NCI-H1694 treated with DMSO at 0.1 percent for 48 hours (cell line): ENCODE measurements around the gene HADH.
"Not testable (repeated sequence)": the region's sequence is repeated elsewhere in the genome, so short reads cannot be mapped to it uniquely, and the experiment has no call there.

ENCODE experiments used
- DNase-seq: peaks from one replicate; lab custom pipeline; 2025; lab: John Stamatoyannopoulos, UW

The HADH gene

DNA sequence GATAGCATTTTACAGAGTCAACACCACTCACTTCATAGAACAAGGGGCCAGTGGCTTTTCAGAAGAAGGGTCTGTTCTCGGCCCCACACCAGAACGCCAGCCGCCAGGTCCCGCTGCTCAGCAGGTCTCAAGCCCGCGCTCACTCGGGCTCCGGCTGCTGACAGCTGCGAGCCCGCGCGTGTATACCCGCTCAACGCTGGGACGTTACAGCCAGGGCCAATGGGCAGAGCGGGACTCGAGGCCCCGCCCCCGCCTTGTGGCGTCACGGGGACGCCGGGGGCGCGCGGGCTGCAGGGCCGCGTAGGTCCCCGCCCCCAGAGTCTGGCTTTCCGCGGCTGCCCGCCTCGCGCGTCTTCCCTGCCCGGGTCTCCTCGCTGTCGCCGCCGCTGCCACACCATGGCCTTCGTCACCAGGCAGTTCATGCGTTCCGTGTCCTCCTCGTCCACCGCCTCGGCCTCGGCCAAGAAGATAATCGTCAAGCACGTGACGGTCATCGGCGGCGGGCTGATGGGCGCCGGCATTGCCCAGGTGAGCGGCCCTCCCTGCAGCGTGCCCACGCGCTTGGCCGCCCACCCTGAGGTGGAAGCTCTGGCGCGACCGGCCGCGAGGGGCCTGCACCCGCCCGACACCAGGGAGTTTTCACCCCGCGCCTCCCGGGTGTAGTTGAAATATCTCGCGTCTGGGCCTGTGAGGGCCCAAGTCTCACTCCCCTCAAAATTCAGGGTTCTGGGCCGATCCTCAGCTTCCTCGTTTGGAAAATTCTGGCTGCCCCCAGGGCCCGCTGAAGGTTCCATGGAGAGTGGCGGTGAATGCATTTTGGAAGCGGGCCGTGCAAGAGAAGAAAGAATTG lies at the start of gene HADH:
Gene HADH (plus strand): TSS at position 353 of the 850 bp plus-strand sequence. CDS start 44 bp downstream, at position 397.
- peak; percentile 75 for DNase-seq

DNA sequence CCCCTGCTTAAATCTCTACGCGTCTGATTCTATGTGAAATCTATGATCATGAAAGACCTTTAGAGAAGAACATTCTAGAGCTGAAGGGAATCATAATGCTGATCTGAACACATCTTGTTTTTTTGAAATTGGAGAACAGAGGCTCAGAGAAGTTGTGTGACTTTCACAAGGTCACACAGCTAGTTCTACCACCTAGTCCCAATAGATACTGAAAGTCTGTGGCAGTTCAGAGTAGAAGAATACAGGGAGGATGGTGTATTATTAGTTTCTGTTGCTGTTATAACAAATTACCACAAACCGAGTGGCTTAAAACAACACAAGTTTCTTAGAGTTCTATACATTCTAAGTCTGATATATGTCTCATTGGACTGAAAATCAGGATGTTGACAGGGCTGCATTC lies 43.9 kb upstream of the HADH start:
- no peak for DNase-seq

DNA sequence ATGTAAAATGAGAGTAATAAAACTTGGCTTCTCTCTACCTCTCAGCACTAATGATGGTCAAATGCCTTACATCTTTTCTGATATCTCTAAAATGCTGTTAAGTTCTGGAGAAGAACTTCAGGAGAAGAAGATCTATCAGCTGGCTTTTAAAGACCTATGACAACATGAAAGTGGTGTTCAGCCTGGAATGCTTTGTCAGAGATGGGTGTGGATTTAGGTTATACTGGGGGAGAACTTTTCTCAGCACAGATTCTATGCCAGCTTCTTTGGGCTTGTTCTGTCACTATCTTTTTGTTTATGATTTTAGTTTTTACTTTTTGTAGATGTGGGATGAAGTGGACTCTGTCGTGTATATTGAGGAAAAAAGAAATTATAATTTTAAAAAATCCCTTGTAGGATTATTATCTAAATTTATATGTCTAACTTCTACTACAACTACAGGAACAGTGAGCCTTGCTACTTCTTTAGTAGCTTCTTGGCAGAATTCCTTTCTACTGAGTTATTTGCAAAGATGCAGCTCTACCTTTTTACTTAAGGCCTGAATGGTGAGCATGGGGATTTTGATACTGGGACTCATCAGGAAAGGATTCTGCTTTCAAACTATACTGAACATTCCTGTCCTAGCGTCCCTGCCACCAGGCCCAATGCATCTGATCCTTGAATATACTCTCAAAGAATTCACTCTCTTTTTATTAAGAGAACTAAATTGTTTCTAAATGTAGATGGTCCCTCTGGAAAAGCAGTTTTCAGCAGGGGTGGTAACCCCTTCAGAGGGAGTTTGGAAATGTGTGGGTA lies 38.7 kb upstream of the HADH start:
- DNase-seq = no peak

DNA sequence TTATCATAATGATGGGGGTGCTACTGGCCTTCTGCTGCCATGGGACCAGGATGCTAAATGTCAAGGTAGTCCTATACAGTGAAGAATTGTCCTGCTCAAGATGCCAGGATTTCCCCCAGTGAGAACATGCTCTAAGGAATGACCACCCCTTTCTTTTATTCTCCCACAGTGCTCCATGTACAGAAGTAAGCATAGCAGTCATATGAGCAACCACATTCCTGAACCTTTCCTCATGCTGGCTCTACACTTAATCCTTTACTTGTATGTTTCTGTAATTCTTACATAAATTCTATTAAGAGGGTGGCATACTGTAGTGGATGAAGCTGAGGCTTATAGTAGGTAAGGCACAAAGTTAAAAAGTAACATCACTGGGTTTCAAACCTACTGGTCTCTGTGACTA lies 38.1 kb upstream of the HADH start:
- no peak for DNase-seq

DNA sequence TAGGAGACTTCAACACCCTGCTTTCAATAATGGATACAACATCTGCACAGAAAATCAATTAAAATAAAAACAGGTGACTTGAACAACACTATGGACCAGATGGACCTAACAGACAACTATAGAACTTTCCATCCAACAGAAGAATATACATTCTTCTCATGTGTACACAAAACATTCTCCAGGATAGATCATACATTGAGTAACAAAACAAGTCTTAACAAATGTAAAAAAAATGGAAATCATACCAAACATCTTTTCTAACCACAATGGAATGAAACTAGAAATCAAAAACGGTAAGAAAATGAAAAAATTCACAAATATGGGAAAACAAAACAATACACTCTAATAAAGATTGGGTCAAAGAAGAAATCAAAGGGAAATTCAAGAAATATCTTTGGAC lies 33.7 kb upstream of the HADH start:
- no peak for DNase-seq

DNA sequence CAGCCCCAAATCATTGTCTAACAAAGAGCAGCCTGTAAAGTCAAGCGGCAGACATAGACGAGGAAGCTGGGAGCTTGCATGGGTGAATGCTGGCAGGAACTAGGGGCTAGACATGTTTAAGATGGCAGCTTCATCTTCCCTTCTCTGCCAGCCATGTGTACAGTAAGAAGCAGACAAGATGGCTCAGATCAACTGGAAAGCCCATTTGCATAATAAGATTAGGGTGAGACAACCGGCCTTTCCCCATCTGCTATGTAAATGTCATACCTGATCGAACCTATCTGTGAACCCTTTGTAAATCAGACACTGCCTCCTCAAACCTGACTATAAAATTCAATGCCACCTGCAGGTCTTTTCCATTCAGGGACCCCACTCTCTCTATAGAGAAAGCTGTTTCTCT lies 22.8 kb upstream of the HADH start:
- DNase-seq = no peak

DNA sequence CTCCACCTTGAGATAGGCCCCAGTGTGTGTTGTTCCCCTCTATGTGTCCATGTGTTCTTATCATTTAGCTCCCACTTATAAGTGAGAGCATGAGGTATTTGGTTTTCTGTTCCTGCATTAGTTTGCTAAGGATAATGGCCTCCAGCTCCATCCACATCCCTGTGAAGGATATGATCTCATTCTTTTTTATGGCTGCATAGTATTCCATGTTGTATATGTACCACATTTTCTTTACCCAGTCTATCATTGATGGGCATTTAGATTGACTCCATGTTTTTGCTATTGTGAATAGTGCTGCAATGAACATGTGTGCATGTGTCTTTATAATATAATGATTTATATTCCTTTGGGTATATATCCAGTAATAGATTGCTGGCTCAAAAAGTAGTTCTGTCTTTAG lies 22.2 kb upstream of the HADH start:
- DNase-seq = not testable (repeated sequence)

DNA sequence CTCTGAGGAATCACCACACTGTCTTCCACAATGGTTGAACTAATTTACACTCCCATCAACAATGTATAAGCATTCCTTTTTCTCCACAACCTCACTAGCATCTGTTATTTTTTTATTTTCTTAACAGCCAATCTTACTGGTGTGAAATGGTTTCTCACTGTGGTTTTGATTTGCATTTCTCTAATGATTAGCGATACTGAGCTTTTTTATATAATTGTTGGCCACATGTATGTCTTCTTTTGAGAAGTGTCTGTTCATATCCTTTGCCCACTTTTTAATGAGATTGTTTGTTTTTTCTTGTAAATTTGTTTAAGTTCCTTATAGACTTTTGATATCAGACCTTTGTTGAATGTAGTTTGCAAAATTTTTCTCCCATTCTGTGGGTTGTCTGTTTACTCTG lies 21.8 kb upstream of the HADH start:
- DNase-seq = not testable (repeated sequence)

DNA sequence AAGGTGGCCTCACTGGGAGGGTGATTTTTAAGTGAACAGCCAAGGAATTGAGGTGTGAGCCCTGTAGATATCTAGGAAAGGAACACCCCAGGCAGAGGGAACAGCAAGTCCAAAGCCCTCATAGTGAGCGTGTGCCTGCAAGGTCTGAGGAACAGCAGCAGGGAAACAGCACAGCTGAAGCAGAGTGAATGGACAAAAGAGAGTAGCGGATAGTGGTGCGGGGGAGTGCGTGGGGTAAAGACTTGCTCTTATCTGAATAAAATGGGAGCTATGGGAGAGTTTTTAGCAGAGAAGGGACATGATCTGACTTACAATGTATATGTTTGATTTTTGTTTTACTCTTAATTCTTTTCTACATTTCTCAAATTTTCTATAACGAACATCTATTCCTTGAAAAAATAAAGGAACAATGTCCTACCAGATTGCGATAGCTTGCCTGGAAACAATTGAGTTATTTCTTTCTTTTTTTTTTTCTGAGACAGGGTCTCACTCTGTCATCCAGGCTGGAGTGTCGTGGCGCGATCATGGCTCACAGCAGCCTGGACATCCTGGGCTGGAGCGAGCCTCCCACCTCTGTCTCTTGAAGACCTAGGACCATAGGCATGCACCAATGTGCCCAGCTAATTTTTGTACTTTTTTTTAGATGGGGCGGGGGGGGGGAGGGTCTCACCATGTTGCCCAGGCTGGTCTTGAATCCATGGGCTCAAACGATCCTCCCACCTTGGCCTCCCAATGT lies 19.5 kb upstream of the HADH start:
- DNase-seq = no peak

DNA sequence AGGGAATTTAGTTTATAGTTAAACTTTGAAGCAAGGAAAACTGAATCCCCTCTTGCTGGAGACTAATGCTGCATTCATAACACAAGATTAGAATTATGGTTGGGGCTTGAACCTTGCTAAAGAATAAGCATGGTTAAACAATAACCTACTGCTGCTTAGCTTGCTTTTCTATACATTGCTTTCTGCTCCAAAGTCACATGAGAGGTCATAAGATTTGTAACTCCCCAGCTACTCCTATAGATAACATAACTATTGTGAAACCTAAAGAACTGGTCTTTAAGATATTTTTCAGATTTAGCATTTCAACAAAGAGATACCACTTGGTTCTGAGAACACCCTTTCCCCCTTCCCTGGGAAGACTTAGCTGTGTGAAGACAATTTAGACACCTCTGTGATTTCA lies 17.1 kb upstream of the HADH start:
- no peak for DNase-seq

DNA sequence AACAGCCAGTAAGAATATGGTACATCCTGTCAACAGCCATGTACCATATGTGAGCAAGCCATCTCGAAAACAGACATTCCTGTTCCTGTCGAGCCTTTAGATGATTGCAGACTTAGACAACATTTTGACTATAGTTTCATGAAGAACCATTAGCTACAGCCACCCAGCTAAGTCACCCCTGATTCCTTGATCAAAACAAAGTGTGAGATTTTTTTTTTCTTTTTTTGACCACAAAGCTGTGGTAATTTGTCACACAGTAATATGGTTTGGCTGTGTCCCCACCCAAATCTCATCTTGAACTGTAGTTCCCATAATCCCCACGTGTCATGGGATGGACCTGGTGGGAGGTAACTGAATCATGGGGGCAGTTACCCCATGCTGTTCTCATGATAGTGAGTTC lies 15.2 kb upstream of the HADH start:
- DNase-seq = no peak

DNA sequence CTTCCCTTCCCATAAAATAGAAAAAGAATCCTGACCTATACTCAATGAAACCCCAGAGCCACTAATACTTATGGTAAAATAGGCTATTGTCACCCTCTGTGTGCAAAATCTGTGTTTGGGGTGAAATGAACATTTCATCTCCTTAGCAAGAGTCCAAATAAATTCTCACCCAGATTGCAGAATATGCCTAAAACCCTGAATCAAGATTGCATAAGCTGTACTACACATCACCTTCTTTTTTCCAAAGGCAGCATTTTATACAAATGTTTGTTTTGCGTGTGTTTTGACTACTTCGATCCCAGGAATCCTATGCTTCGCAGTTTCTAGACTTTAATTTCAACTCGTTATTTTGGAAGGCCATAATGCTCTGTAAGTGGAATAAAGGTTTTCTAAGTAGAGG lies 12.2 kb upstream of the HADH start:
- no peak for DNase-seq

DNA sequence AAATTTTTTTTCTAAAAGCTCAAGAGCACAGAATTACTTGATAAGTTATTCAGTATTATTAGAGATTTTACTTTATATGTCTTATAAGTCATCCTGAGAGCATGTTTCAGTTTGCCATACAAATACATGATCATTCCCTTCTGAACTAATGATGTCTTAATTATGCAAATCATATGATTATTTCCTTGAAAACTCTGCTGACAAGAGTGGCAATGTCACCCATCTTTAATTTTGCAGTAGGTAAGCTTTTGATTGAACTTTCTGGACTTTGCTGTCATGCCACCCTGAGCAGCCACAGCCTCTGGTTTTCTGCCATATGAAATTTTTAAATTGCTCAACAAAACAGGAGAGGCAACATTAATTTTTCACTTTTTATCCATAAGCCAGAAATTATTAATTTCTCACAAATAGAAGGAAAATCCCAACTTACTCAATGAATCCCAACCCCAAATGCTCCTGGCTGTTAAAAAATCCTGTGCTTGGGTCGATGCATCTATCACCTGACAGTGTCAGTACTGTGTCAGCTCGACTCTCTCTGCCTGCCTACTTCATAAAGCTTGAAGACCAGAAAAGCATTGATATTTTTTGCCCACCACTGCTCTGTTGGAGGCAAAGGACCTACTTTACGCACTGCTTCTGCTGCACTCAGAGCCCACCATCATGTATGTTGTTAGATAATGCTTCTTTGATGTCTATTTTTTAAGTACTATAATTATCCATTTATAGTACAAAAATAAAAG lies 11.6 kb upstream of the HADH start:
- no peak for DNase-seq

DNA sequence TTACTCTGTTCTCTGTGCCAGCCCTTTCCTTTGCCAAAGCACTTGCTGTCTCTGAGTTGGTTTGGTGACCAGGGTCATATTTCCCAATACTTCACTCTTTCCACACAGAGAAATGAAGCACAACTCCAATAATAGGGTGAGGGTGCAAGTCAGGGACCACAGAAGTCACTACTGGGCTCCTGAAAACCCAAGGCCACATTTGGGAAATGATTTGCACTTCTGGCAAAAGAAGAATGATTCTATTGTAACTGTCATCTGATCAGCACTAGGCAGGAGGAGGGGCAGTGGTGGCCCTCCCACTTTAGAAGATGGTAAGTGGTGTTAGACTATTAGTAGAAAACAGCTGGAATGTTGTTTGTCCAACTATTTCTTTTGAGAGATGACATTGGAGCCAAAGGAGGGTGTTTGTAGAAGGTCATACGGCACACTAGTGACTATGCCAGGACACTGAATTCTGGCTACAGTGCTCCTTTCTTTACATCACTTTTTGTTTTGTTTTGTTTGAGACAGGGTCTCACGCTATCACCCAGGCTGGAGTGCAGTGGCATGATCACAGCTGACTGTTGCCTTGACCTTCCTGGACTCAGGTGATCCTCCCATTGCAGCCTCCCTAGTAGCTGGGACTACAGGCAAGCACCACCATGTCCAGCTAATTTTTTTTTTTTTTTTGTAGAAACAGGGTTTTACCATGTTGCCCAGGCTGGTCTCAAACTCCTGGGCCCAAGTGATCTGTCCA lies 10.8 kb upstream of the HADH start:
- peak; percentile 55 for DNase-seq

DNA sequence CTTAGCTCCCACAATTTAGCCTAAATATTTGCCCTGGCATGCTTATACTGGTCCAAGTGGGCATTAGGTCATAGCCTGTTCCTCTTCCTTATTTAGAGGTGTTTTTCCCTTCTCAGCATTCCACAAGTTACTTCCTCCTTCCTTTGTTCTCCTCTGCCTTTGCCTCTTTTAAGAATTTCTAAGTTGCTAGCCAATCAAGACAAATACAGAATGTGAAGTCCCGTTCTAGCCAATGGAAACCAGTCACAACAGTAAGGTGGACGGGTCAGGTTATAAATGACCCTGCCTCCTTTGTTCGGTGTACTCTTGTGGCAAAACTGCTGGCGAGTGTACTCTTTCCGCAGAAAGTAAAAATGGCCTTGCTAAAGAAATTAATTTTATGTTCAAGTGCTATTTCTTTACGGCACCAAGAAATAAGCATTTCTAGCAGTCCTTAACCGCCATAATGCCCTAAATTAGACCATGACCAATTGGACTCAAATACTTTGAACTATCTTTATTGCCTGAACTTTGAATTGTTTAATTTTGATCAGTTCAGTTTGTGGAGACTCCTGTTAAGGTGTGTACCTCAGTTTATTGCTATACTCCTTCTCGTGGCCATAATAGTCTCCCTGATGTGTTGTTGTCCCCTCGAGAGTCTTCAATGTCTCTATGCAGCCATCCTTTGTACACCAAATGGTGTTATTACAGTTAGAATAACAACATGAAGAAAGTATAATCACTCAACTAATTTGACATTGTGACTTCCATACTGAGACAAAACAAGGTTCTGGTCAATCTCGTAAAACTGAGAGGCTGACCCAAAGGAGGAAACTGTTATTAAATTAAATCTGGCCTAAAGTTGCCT lies 1.6 kb upstream of the HADH start:
- DNase-seq = no peak

DNA sequence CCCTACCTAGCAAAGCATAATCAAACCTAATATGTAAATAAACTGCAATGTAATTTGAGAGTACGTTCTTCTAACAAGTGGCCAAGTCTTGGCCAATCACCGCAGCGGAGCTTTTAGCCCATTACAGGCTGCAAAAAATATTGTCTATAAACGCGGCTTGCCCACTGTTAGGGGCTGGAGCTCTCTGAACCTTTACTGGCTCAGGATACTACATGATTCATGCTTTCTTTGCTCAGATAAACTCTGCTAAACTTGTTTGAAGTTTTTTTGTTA lies 990 bp upstream of the HADH start:
- no peak for DNase-seq

DNA sequence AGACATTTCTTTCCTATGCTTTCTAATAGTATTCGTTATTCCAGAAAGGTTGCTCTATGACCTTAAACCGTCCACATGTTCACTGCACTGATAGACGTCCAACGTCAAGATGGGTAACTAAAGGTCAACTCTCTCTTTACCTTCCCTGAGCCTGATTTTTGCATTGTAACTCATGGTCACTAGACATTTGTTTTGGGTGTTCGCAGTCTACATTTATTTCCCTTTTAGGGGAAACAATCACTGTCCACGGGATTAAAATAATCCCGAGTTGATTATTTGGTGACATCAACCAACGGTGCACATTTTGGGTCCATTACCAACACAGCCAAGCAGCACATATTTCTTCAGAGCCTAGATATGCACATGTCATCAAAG lies 540 bp upstream of the HADH start:
- no peak for DNase-seq

DNA sequence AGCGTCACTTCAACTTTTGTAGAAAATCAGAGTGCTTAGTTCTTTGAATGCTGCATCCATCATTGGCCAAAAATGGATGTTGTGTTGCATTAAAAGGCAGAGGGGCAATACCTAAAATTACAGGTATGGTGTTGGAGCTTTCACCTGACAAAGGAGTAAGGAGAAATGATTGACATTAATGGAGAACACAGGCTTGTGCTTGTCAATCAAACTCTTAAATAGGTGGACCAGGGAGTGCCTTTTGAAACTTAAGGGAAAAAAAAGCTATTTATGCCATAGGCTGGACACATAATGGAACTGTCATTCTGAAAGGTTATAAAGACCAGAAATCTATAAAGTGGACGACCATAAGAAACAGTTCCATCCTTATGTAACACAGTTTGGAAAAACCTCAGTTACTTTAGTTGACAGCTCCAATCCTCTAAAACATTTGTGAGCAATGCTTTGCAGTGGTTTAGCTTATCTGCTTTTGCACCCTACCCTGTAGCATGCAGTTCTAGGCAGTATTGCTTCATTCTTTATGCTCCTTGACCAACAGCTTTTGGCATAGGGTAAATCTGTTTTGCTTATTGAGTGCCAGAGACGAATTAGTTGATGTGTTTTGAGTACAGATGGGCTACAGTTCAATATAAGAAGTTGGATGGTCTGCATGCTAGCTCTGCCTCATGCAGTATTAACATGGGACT lies 2.4 kb downstream of the HADH start:
- DNase-seq = no peak

DNA sequence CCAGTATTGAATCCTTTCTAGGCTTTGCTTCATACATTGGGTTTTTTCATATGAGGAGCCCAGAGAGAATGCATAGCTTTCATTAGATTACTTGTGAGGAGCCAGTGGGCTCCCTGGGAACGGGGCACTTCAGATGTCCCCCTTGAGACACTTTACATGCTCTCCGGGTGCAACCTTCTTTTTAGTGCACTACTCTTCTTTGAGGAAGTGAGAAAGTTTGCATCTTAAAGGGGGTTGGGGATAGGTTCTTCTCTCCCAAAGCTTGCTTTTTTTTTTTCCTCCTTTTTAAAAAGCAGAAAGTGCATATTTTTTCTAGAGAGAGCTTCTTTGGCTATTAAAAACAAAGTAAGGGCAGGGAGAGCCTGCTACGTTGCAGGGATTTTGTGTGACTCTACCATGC lies 4.3 kb downstream of the HADH start:
- DNase-seq = no peak

DNA sequence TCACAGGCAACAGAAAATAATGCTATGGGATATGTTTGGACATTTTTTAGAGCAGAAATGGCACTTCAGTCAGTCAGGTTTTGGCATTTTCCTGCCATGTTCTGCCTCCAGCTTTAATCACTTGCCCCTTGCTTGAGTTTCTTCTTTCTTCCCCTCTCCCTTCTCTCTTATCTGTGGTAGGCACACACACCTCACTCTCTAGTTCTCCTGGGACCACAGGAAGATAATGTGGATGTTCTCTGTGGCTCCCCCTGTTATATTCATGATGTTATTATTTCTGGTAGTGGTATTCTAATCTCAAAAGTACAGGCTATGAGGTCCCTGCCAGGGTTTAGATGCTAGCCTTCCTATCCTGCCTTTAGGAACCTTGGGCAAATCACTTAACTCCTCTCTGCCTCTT lies 5.2 kb downstream of the HADH start:
- DNase-seq = no peak
